GM23338 (cell line): ENCODE data around the gene UPK1B.

Experiments
- CREB1 ChIP-seq: fragments of 250-450 bp; sonication (Bioruptor Pico); IDR thresholded peaks from 2 replicates; pipeline ENCODE4 v1.5.0; 2020; ENCODE audit warnings: low read depth, mild to moderate bottlenecking, moderate library complexity
- ETS1 ChIP-seq: IDR thresholded peaks from 2 replicates; pipeline ENCODE4 v1.6.1; 2016; ENCODE audit warnings: antibody characterized with exemption
- EZH2 ChIP-seq: fragments of 200-600 bp; sonication (generic); IDR thresholded peaks from one replicate; pipeline ENCODE4 v1.8.0; 2017; ENCODE audit warnings: antibody characterized with exemption, mild to moderate bottlenecking, low read depth; ENCODE audit not compliant: unreplicated experiment
- EZH2phosphoT487 ChIP-seq: fragments of 200-600 bp; sonication (generic); IDR thresholded peaks from one replicate; pipeline ENCODE4 v1.8.1; 2018; ENCODE audit warnings: antibody characterized with exemption; ENCODE audit not compliant: unreplicated experiment
- JUNB ChIP-seq: IDR thresholded peaks from one replicate; pipeline ENCODE4 v1.6.1; 2016; ENCODE audit warnings: antibody characterized with exemption; ENCODE audit not compliant: unreplicated experiment
- NANOG ChIP-seq: IDR thresholded peaks from 2 replicates; pipeline ENCODE4 v1.6.1; 2016; ENCODE audit warnings: antibody characterized with exemption, borderline replicate concordance
- POLR2AphosphoS5 ChIP-seq: IDR thresholded peaks from 2 replicates; pipeline ENCODE4 v1.6.1; 2016; ENCODE audit warnings: antibody characterized with exemption, low read depth
- ZNF114 ChIP-seq: fragments of 250-450 bp; sonication (Bioruptor Pico); IDR thresholded peaks from 2 replicates; pipeline ENCODE4 v1.5.0; 2020; ENCODE audit warnings: mild to moderate bottlenecking, moderate library complexity
- ZNF331 ChIP-seq: fragments of 250-450 bp; sonication (Bioruptor Pico); IDR thresholded peaks from 2 replicates; pipeline ENCODE4 v1.5.0; 2020; ENCODE audit warnings: low read depth, mild to moderate bottlenecking, moderate library complexity
- TF ChIP-seq, protein P1 (sequence below), 2 experiments: fragments of 200-600 bp in 1 of 2; sonication (generic) in 1 of 2; conservative IDR thresholded peaks; 2 replicates each; pipeline versions ENCODE4 v1.5.1 to v1.6.1; 2016 to 2017; ENCODE audit warnings: antibody characterized with exemption in 2 of 2, low read depth in 2 of 2, mild to moderate bottlenecking in 2 of 2, moderate library complexity in 1 of 2
- TF ChIP-seq, protein P2 (sequence below): IDR thresholded peaks from one replicate; pipeline ENCODE4 v1.6.1; 2018; ENCODE audit warnings: antibody characterized with exemption; ENCODE audit not compliant: unreplicated experiment

GRCh38 chr3:119206611-119207511, 33.5 kb downstream of the UPK1B start:
- TF ChIP-seq, protein P1, sequence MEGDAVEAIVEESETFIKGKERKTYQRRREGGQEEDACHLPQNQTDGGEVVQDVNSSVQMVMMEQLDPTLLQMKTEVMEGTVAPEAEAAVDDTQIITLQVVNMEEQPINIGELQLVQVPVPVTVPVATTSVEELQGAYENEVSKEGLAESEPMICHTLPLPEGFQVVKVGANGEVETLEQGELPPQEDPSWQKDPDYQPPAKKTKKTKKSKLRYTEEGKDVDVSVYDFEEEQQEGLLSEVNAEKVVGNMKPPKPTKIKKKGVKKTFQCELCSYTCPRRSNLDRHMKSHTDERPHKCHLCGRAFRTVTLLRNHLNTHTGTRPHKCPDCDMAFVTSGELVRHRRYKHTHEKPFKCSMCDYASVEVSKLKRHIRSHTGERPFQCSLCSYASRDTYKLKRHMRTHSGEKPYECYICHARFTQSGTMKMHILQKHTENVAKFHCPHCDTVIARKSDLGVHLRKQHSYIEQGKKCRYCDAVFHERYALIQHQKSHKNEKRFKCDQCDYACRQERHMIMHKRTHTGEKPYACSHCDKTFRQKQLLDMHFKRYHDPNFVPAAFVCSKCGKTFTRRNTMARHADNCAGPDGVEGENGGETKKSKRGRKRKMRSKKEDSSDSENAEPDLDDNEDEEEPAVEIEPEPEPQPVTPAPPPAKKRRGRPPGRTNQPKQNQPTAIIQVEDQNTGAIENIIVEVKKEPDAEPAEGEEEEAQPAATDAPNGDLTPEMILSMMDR (conservative IDR thresholded peaks at IDR 0.05; ENCODE audit: low read depth in 2 of 2): peak in 1 of 2 experiments; percentile 24; a peak in 1 of 4 replicates
- TF ChIP-seq ETS1: no peak
- TF ChIP-seq EZH2: no peak
- TF ChIP-seq EZH2phosphoT487: no peak
- TF ChIP-seq JUNB: no peak
- TF ChIP-seq, protein P2, sequence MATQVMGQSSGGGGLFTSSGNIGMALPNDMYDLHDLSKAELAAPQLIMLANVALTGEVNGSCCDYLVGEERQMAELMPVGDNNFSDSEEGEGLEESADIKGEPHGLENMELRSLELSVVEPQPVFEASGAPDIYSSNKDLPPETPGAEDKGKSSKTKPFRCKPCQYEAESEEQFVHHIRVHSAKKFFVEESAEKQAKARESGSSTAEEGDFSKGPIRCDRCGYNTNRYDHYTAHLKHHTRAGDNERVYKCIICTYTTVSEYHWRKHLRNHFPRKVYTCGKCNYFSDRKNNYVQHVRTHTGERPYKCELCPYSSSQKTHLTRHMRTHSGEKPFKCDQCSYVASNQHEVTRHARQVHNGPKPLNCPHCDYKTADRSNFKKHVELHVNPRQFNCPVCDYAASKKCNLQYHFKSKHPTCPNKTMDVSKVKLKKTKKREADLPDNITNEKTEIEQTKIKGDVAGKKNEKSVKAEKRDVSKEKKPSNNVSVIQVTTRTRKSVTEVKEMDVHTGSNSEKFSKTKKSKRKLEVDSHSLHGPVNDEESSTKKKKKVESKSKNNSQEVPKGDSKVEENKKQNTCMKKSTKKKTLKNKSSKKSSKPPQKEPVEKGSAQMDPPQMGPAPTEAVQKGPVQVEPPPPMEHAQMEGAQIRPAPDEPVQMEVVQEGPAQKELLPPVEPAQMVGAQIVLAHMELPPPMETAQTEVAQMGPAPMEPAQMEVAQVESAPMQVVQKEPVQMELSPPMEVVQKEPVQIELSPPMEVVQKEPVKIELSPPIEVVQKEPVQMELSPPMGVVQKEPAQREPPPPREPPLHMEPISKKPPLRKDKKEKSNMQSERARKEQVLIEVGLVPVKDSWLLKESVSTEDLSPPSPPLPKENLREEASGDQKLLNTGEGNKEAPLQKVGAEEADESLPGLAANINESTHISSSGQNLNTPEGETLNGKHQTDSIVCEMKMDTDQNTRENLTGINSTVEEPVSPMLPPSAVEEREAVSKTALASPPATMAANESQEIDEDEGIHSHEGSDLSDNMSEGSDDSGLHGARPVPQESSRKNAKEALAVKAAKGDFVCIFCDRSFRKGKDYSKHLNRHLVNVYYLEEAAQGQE: no peak
- TF ChIP-seq CREB1 (CRISPR knock-in tag): no peak
- TF ChIP-seq POLR2AphosphoS5: no peak
- TF ChIP-seq ZNF331 (CRISPR knock-in tag): no peak
- no peak for TF ChIP-seq NANOG
- no peak for TF ChIP-seq ZNF114 (CRISPR knock-in tag)
